Stimulated activated CD4-positive, alpha-beta T cell treated with anti-CD3 and anti-CD28 coated beads, Interleukin-1b, Interleukin-23, amount 100 ng/mL, for 4 hours (primary cell): ENCODE measurements around the gene CLCA2.
A peak's percentile ranks its signal among the peaks of the same experiment; 100 is the strongest.

ENCODE experiments used
- DNase-seq, 2 donors: peaks; one replicate each; pipeline ENCODE4 v3.0.0-alpha.2; 2020; ENCODE audit warnings: low read depth in 2 of 2

Gene CLCA2

GRCh38 chr1:86472152-86472551 lies 48.2 kb downstream of the CLCA2 start:
- DNase-seq: no peak

DNA sequence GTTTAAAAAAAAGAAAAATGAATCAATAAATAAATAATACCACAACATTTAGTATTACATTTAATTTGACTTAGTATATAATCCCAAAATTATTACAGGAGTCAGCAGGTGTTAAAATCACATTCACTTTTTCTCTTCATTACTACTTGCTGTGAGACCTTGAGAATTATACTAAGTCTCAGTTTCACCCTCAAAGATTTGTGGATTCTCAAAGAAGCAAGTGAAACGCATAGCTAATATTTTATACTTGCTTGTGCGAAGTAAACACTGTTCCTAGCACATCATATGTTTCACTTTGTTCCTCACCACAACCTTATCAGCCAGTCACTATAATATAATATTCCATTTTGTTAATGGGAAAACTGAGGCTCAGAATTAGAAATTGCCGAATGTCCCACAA lies 48.8 kb downstream of the CLCA2 start:
- no peak for DNase-seq

GRCh38 chr1:86477256-86477655 lies 53.3 kb downstream of the CLCA2 start:
- no peak for DNase-seq

GRCh38 chr1:86477682-86478081 lies 53.7 kb downstream of the CLCA2 start:
- no peak for DNase-seq

GRCh38 chr1:86478416-86479156 lies 54.6 kb downstream of the CLCA2 start:
- no peak for DNase-seq

GRCh38 chr1:86481966-86482365 lies 58.0 kb downstream of the CLCA2 start:
- no peak for DNase-seq

- DNase-seq: no peak
These were observed 63.3 kb downstream of the CLCA2 start for GRCh38 chr1:86487131-86487810.

- DNase-seq: no peak
These were observed 63.8 kb downstream of the CLCA2 start for GRCh38 chr1:86487811-86488141.

- DNase-seq: no peak
These were observed 65.4 kb downstream of the CLCA2 start for GRCh38 chr1:86489242-86489878.

DNA sequence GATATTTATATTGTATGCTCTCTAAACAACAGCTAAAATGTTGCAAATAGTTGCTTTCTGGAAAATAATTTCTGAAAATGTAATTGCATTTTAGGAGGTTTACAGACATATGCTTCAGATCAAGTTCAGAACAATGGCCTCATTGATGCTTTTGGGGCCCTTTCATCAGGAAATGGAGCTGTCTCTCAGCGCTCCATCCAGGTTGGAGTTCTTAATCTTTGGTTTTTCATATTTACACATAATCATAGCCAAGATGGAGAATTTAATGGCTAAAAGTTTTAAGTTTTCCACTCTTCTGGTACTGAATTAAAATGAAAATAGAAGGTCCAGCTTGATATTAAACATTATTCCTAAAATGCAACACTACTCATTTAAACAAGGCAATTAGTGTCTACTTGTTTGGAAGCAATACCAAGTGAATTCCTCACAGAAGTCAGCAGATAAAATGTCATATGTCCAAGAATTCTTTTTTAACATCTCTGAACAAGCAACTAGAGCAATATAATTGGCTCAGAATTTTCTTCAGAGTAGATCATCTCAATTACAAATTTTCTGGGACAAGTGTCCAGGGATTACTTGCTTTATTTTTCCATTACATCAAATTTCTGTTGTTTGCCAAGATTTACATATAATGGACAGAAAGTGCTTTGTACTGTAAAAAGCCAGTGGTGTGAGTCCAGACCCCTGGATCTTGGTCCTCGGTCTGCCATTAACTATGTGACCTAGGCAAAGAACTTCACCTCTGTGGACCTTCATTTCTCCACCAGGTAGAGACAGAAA lies 67.4 kb downstream of the CLCA2 start:
- no peak for DNase-seq

- no peak for DNase-seq
These were observed 74.3 kb downstream of the CLCA2 start for GRCh38 chr1:86498281-86498680.

DNA sequence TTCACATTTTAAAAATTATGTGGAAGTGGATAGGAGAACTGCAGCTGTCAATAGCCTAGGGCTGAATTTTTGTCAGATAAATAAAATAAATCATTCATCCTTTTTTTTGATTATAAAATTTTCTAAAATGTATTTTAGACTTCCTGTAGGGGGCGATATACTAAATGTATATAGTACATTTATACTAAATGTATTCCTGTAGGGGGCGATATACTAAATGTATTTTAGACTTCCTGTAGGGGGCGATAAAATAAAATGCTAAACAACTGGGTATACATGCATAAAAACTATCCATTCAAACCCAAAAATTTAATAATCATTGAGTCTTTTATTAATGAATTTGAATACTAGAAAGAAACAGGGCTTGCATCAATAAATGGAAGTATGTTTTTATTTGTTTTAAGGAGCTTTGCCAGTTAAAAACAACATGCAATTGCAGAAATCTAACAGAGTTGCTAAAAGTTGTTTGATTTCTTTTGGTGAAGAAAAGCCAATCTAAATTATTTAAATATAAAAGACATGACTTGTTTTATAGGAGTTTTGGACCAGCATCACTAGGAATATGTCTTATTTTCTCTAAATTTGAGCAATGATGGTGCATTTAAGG lies 76.1 kb downstream of the CLCA2 start:
- DNase-seq: no peak

GRCh38 chr1:86500714-86501113 lies 76.7 kb downstream of the CLCA2 start:
- DNase-seq: no peak

GRCh38 chr1:86502125-86502646 lies 78.2 kb downstream of the CLCA2 start:
- DNase-seq: peak in 1 of 2 donors; percentile 27

DNA sequence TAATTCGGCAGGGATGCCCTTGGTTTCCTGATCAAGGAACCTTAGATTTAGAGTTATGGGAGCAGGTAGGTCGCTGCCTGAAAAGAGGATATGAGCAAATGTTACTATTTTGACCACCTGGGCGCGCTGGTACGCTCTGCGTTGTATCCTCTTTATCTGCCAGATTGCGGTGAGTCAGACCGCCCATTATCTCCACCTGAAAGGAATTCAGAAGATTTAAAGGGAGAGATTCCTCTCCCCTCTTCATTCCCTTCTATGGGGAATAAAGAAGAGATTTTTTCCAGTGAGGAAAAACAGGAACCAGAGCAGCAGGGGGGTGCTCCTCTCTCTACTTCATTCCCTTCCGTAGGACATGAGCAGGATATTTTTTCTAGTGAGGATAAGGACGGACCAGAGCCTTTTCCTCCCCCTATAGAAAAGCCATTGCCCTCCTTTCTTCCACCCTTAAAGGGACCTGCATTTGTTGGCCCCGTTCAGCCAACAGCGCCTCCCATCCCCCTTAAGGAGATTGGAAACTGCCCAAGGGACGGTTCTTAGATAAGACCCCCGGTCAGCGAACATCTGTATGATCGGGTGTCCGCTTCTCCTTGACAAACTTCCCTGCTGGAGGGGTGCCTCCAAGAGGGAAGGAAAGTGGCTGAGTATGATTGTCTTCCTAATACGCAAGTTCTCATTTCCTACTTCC lies 78.9 kb downstream of the CLCA2 start:
- no peak for DNase-seq

DNA sequence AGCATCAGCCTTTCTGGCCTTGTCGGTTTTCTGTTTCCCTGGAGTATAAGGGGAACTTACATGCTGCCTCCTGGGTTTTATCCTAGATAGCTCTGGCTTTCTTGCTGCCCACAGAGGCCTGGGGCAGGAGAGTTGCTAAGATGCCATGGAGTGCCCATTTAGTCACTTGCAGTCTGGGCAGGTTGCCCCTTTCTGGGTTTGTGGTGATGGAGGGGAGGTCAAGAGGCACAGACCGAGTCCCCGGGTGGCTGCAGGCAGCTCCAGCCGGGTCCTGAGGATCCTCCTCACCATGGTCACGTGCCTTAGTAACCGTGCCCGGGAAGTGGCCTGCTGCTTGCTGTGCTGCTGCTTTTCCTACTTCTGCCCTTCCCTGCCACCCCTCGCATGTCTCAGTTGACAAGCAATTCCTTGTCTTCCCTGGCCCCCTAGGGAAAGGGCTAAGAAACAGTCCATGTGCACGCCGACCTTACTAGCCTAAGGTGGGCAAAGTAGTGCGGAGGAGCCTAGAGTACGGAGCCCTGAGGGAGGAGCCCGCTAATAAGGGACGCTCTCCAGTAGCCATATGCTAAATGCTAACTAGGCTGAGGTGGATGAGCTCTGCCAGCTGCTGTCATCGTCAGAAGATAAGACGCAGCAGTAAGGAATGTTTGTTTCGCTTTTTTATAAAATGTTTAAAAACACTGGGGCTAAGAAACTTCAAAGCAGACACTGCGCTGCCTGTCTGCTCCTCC lies 79.6 kb downstream of the CLCA2 start:
- no peak for DNase-seq

DNA sequence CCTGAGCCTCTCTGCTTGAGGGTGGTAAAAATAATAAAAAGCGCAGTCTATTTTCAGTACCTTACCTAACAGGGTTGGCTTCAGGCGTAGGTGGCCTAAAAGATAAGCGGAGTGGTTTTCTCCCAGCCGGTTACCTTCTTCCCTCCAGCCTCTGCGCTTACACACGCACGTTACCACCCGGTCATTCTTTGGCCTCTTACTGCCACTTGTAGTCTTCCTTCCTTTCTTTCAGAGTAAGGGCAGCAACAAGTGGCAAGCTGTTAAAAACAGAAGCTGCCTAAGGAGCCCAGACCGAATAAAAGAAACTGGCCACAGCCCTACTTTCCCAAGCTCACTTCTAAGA lies 80.1 kb downstream of the CLCA2 start:
- no peak for DNase-seq

DNA sequence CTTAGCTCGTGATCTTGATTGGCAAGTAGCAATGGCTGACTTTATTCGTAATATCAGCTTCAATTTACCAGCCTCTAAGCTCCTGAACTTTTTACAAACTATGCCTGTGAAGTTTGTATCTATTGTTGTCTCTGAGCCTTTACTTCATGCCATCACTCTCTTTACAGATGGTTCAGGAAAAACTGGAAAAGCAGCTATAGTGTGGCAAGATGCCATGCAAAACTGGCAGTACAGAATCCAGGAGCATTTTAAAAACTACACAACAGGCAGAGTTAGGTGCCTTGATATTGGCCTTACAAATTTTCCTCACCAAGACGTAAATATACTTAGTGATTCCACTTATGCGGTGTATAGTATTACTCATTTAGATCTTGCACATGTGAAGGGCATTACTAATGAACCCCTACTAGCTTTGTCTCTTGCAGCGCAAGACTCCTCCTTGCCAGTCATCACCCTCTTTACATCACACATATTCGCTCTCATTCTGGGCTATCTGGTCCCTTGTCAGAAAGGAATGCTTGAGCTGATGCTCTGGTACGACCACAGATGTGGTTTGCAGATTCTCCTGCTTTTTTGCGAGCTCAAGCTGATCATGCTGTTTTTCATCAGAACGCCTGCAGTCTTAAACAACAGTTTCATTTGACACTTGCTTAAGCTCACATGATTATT lies 81.1 kb downstream of the CLCA2 start:
- DNase-seq: no peak

GRCh38 chr1:86505564-86505902 lies 81.6 kb downstream of the CLCA2 start:
- DNase-seq: no peak
